Vagina (tissue), 2 donors: Measurements from ENCODE around the gene OTOF.

Experiments
- POLR2A ChIP-seq, 2 donors: fragments of 450-650 bp; IDR thresholded peaks; one replicate each; pipeline ENCODE4 v1.6.1; 2017; ENCODE audit warnings: antibody characterized with exemption in 2 of 2, mild to moderate bottlenecking in 2 of 2, moderate library complexity in 2 of 2
- POLR2AphosphoS5 ChIP-seq, 2 donors: sonication (generic); formaldehyde crosslinking; IDR thresholded peaks; one replicate each; pipeline ENCODE4 v1.9.0; 2017; ENCODE audit warnings: antibody characterized with exemption in 2 of 2, mild to moderate bottlenecking in 2 of 2, low read depth in 1 of 2; ENCODE audit not compliant: insufficient read depth in 1 of 2
- TF ChIP-seq, protein P1 (sequence below), 3 experiments: fragments of 450-650 bp in 2 of 3; fragments of 200-600 bp in 1 of 3; sonication (generic) in 1 of 3; IDR thresholded peaks; one replicate each; pipeline ENCODE4 v1.5.1; 2017 to 2019; ENCODE audit warnings: antibody characterized with exemption in 3 of 3, mild to moderate bottlenecking in 2 of 3, moderate library complexity in 2 of 3

DNA sequence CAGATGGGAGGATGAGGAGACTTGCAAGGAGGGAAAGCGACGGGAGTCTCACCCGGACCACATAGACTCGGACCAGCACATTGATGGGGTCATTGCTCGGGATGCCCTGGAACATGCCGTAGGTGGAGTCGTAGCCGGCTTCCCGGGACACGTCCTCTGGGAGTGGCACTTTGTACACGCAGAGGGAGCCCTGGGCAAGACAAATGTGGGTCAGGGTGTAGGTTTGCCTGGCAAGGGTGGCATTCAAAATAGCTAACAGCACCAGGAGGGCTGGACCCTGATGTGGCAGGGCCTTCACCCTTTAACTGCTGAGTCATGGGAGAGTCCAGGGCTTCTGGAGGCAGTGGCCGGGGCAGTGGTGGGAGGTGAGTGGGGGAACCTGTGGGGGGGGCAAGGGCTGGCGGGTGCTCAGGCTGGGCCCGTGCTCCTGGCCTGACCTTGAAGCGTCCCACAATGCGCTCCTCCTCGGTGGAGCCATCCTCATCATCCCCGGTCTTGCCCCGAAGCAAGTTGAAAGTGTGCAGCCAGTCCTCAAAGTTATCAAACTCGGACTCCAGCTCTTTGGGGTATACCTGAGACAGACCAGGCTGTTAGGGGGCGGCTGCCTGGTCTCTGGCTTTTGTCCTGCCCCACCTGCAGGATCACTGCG, 11.1 kb downstream of the OTOF start:
- TF ChIP-seq, protein P1, sequence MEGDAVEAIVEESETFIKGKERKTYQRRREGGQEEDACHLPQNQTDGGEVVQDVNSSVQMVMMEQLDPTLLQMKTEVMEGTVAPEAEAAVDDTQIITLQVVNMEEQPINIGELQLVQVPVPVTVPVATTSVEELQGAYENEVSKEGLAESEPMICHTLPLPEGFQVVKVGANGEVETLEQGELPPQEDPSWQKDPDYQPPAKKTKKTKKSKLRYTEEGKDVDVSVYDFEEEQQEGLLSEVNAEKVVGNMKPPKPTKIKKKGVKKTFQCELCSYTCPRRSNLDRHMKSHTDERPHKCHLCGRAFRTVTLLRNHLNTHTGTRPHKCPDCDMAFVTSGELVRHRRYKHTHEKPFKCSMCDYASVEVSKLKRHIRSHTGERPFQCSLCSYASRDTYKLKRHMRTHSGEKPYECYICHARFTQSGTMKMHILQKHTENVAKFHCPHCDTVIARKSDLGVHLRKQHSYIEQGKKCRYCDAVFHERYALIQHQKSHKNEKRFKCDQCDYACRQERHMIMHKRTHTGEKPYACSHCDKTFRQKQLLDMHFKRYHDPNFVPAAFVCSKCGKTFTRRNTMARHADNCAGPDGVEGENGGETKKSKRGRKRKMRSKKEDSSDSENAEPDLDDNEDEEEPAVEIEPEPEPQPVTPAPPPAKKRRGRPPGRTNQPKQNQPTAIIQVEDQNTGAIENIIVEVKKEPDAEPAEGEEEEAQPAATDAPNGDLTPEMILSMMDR (IDR thresholded peaks at IDR 0.05) = no peak
- TF ChIP-seq POLR2AphosphoS5 (IDR thresholded peaks at IDR 0.05; ENCODE audit: insufficient read depth in 1 of 2, low read depth in 1 of 2) = no peak
- no peak for TF ChIP-seq POLR2A (IDR thresholded peaks at IDR 0.05)
